Mesothelial cell of epicardium (in vitro differentiated cells): ENCODE results near the gene ITPA. TPM values are rescaled to one million over a fixed set of nuclear protein-coding genes. Genes with fewer than 3 reads are reported as not detected.

Experiments used
- DNase-seq, 2 experiments: peaks; one replicate each; pipeline ENCODE4 v3.0.0; 2021; ENCODE audit warnings: low spot score in 2 of 2; ENCODE audit not compliant: unreplicated experiment in 2 of 2
- H3K27ac Mint-ChIP-seq: 2 replicates; pipeline ENCODE4 v1.8.0; 2021; ENCODE audit warnings: mixed read lengths
- H3K27me3 Mint-ChIP-seq: 2 replicates; pipeline ENCODE4 v1.8.0; 2021; ENCODE audit warnings: low read depth, mixed read lengths
- H3K36me3 Mint-ChIP-seq: 2 replicates; pipeline ENCODE4 v1.8.0; 2021; ENCODE audit warnings: mixed read lengths
- H3K4me1 Mint-ChIP-seq: 2 replicates; pipeline ENCODE4 v1.8.0; 2021; ENCODE audit warnings: mixed read lengths
- H3K4me3 Mint-ChIP-seq: 2 replicates; pipeline ENCODE4 v1.8.0; 2021; ENCODE audit warnings: mild to moderate bottlenecking, moderate library complexity, mixed read lengths
- H3K9me3 Mint-ChIP-seq: 2 replicates; pipeline ENCODE4 v1.8.0; 2021; ENCODE audit warnings: mixed read lengths
- CTCF ChIP-seq: fragments of 200-600 bp; sonication (generic); IDR thresholded peaks from one replicate; pipeline ENCODE4 v1.5.0; 2021; ENCODE audit warnings: antibody characterized with exemption; ENCODE audit not compliant: unreplicated experiment
- total RNA-seq: library from RNA; stranded (reverse); gene quantifications from 3 replicates; pipeline ENCODE4 v1.2.1, GENCODE V29; 2021

ITPA gene
- total RNA-seq, 1 donor from 2014 or later, result 57.6 TPM

GRCh38 chr20:3246682-3247081 lies 37.4 kb downstream of the ITPA start:
- Mint-ChIP-seq H3K4me1 (no peaks in the 10 kb centered on the region), H3K27ac (no peak overlapping the region), H3K4me3 (no peak overlapping the region), H3K27me3 (peaks cover 72% of the 10 kb centered on the region), H3K36me3 (peaks cover 10% of the 10 kb centered on the region), H3K9me3 (no peaks in the 10 kb centered on the region)
- no peak for TF ChIP-seq CTCF
- DNase-seq, result no peak

- Mint-ChIP-seq H3K36me3 (peaks cover 10% of the 10 kb centered on the region), H3K27me3 (peaks cover 64% of the 10 kb centered on the region), H3K4me3 (no peak overlapping the region), H3K4me1 (no peaks in the 10 kb centered on the region), H3K27ac (no peak overlapping the region), H3K9me3 (no peaks in the 10 kb centered on the region)
- DNase-seq, result no peak
- no peak for TF ChIP-seq CTCF
Measured at GRCh38 chr20:3247638-3248037, 38.3 kb downstream of the ITPA start.

GRCh38 chr20:3248167-3248992 lies 39.1 kb downstream of the ITPA start:
- Mint-ChIP-seq H3K4me1 (no peaks in the 10 kb centered on the region), H3K27me3 (peaks cover 62% of the 10 kb centered on the region), H3K36me3 (peaks cover 11% of the 10 kb centered on the region), H3K27ac (no peak overlapping the region), H3K4me3 (no peak overlapping the region), H3K9me3 (no peaks in the 10 kb centered on the region)
- no peak for TF ChIP-seq CTCF
- no peak for DNase-seq

GRCh38 chr20:3248993-3249347 lies 39.7 kb downstream of the ITPA start:
- no peaks in the 10 kb centered on the region for H3K9me3 Mint-ChIP-seq

GRCh38 chr20:3250091-3250504 lies 40.8 kb downstream of the ITPA start:
- no peak for TF ChIP-seq CTCF
- H3K36me3 Mint-ChIP-seq, result peaks cover 17% of the 10 kb centered on the region
- H3K4me3 Mint-ChIP-seq, result no peak overlapping the region
- no peaks in the 10 kb centered on the region for H3K9me3 Mint-ChIP-seq
- no peak overlapping the region for H3K27ac Mint-ChIP-seq
- H3K4me1 Mint-ChIP-seq, result no peaks in the 10 kb centered on the region
- H3K27me3 Mint-ChIP-seq, result peaks cover 45% of the 10 kb centered on the region
- no peak for DNase-seq

More at GRCh38 chr20:3248993-3249347, 39.7 kb downstream of the ITPA start:
- TF ChIP-seq CTCF, result no peak
- Mint-ChIP-seq H3K27me3 (peaks cover 56% of the 10 kb centered on the region), H3K4me1 (no peaks in the 10 kb centered on the region), H3K4me3 (no peak overlapping the region), H3K27ac (no peak overlapping the region), H3K36me3 (peaks cover 11% of the 10 kb centered on the region)
- no peak for DNase-seq

- Mint-ChIP-seq H3K4me1 (no peaks in the 10 kb centered on the region), H3K4me3 (no peak overlapping the region), H3K27ac (no peak overlapping the region), H3K9me3 (no peaks in the 10 kb centered on the region), H3K36me3 (peaks cover 29% of the 10 kb centered on the region), H3K27me3 (peaks cover 39% of the 10 kb centered on the region)
- TF ChIP-seq CTCF, result no peak
- no peak for DNase-seq
Measured at GRCh38 chr20:3251806-3252205, 42.5 kb downstream of the ITPA start.
